Mesenchymal stem cell (in vitro differentiated cells and primary cell): ENCODE measurements around the gene BCAP31. TPM values are rescaled to one million over a fixed set of nuclear protein-coding genes. Genes with fewer than 3 reads are reported as not detected.

Experiments
- DNase-seq: peaks from one replicate; pipeline ENCODE4 v3.0.0-alpha.2; 2013
- H2AFZ ChIP-seq: one replicate; pipeline ENCODE4 v1.6.1; 2013; ENCODE audit warnings: low read depth, mild to moderate bottlenecking, control low read depth, inconsistent platforms, low read length, moderate library complexity
- H2AK5ac ChIP-seq: 2 replicates; pipeline ENCODE4 v1.6.1; 2013; ENCODE audit warnings: low read length, moderate library complexity, mild to moderate bottlenecking, inconsistent platforms; ENCODE audit not compliant: severe bottlenecking
- H2BK120ac ChIP-seq: one replicate; pipeline ENCODE4 v1.6.1; 2013; ENCODE audit warnings: low read depth, mild to moderate bottlenecking, inconsistent platforms, low read length, moderate library complexity
- H2BK12ac ChIP-seq, 2 experiments: one replicate each; pipeline ENCODE4 v1.6.1; 2013; ENCODE audit warnings: inconsistent platforms in 2 of 2, low read length in 2 of 2, mild to moderate bottlenecking in 2 of 2, moderate library complexity in 2 of 2, control low read depth in 1 of 2
- H2BK15ac ChIP-seq: one replicate; pipeline ENCODE4 v1.6.1; 2013; ENCODE audit warnings: mild to moderate bottlenecking, low read depth, inconsistent platforms; ENCODE audit not compliant: poor library complexity, severe bottlenecking
- H2BK5ac ChIP-seq: 2 replicates; pipeline ENCODE4 v1.6.1; 2013; ENCODE audit warnings: low read depth, mild to moderate bottlenecking, low read length, control low read depth, inconsistent platforms; ENCODE audit not compliant: poor library complexity, severe bottlenecking
- H3K14ac ChIP-seq, 2 experiments: one replicate each; pipeline ENCODE4 v1.6.1; 2013; ENCODE audit warnings: inconsistent platforms in 2 of 2, low read length in 2 of 2, control low read depth in 1 of 2, mild to moderate bottlenecking in 1 of 2, moderate library complexity in 1 of 2
- H3K18ac ChIP-seq, 2 experiments: one replicate each; pipeline ENCODE4 v1.6.1; 2013; ENCODE audit warnings: inconsistent platforms in 2 of 2, low read length in 2 of 2, control low read depth in 1 of 2, low read depth in 1 of 2, mild to moderate bottlenecking in 1 of 2
- H3K23ac ChIP-seq, 2 experiments: one replicate each; pipeline ENCODE4 v1.6.1; 2013; ENCODE audit warnings: inconsistent platforms in 2 of 2, low read length in 2 of 2, mild to moderate bottlenecking in 2 of 2, moderate library complexity in 2 of 2, control low read depth in 1 of 2
- H3K27ac ChIP-seq: 2 replicates; pipeline ENCODE4 v1.5.1; 2013; ENCODE audit warnings: mild to moderate bottlenecking, moderate library complexity, low read length, control low read depth, inconsistent platforms; ENCODE audit not compliant: poor library complexity, severe bottlenecking
- H3K27me3 ChIP-seq, 2 experiments: 2 replicates each; pipeline versions ENCODE4 v1.6.1 to v1.7.0; 2013; ENCODE audit warnings: low read length in 2 of 2, mild to moderate bottlenecking in 2 of 2, moderate library complexity in 2 of 2, control low read depth in 1 of 2, inconsistent platforms in 1 of 2; ENCODE audit not compliant: control insufficient read depth in 1 of 2, insufficient read depth in 1 of 2
- H3K36me3 ChIP-seq, 2 experiments: 2 replicates each; pipeline versions ENCODE4 v1.6.1 to v1.7.0; 2013; ENCODE audit warnings: low read length in 2 of 2, control low read depth in 1 of 2, inconsistent platforms in 1 of 2, low read depth in 1 of 2, mild to moderate bottlenecking in 1 of 2; ENCODE audit not compliant: insufficient read depth in 2 of 2, control insufficient read depth in 1 of 2
- H3K4ac ChIP-seq, 2 experiments: one replicate each; pipeline ENCODE4 v1.6.1; 2013; ENCODE audit warnings: inconsistent platforms in 2 of 2, low read length in 2 of 2, mild to moderate bottlenecking in 2 of 2, moderate library complexity in 2 of 2, control low read depth in 1 of 2, low read depth in 1 of 2
- H3K4me1 ChIP-seq: 2 replicates; pipeline ENCODE4 v1.6.1; 2013; ENCODE audit warnings: low read depth, low read length, control low read depth; ENCODE audit not compliant: control insufficient read depth, insufficient read depth
- H3K4me2 ChIP-seq: 2 replicates; pipeline ENCODE4 v1.6.1; 2013; ENCODE audit warnings: low read length, mild to moderate bottlenecking, inconsistent platforms; ENCODE audit not compliant: poor library complexity, severe bottlenecking
- H3K4me3 ChIP-seq, 2 experiments: 2 replicates each; pipeline versions ENCODE4 v1.5.1 to v1.7.0; 2013; ENCODE audit warnings: low read length in 2 of 2, mild to moderate bottlenecking in 2 of 2, control low read depth in 1 of 2, low read depth in 1 of 2; ENCODE audit not compliant: insufficient read depth in 1 of 2
- H3K79me1 ChIP-seq: replicated peaks from 2 replicates; pipeline ENCODE4 v1.6.1; 2013; ENCODE audit warnings: mild to moderate bottlenecking, control low read depth, low read length, inconsistent platforms; ENCODE audit not compliant: poor library complexity, severe bottlenecking
- H3K9ac ChIP-seq: 2 replicates; pipeline ENCODE4 v1.7.0; 2013; ENCODE audit warnings: mild to moderate bottlenecking, low read length, moderate library complexity
- H3K9me3 ChIP-seq: 2 replicates; pipeline ENCODE4 v1.7.0; 2013; ENCODE audit warnings: mild to moderate bottlenecking, low read length; ENCODE audit not compliant: control insufficient read depth
- H4K8ac ChIP-seq: one replicate; pipeline ENCODE4 v1.6.1; 2013; ENCODE audit warnings: inconsistent platforms, mild to moderate bottlenecking, low read length, moderate library complexity
- H4K91ac ChIP-seq: one replicate; pipeline ENCODE4 v1.6.1; 2013; ENCODE audit warnings: mild to moderate bottlenecking, low read length, inconsistent platforms
- WGBS: methylation state at CpG from one replicate; pipeline ENCODE4 v1.1.7; 2013; ENCODE audit warnings: mixed read lengths; 5-methylcytosine and 5-hydroxymethylcytosine counted together
- small RNA-seq: library from polyadenylated mRNA; stranded (forward); fragments of <200 nt; extraction: miRNeasy Mini kit (QIAGEN cat#:217004); gene quantifications from one replicate; pipeline ENCODE3, GENCODE V24; 2013; ENCODE audit warnings: low read depth

The BCAP31 gene

GRCh38 chrX:153650959-153651358, 73.2 kb downstream of the BCAP31 start:
- H2BK12ac ChIP-seq: no peak overlapping the region
- H3K79me1 ChIP-seq: no peaks in the 10 kb centered on the region
- 93% methylated on average over 8 of the region's 13 CpGs for WGBS
- H3K9ac ChIP-seq: no peak overlapping the region
- peaks cover 20% of the 10 kb centered on the region for H3K9me3 ChIP-seq
- DNase-seq: no peak
- no peak overlapping the region for H3K14ac ChIP-seq
- H3K27ac ChIP-seq: no peak overlapping the region
- no peak overlapping the region for H3K4me3 ChIP-seq
- H2BK5ac ChIP-seq: no peak overlapping the region
- H3K27me3 ChIP-seq: peaks cover 20 to 46% of the 10 kb centered on the region in 2 experiments
- no peak overlapping the region for H3K23ac ChIP-seq
- no peak overlapping the region for H2AFZ ChIP-seq
- H2AK5ac ChIP-seq: no peak overlapping the region
- H4K8ac ChIP-seq: no peak overlapping the region
- no peak overlapping the region for H4K91ac ChIP-seq
- no peak overlapping the region for H2BK120ac ChIP-seq
- no peaks in the 10 kb centered on the region for H3K36me3 ChIP-seq
- H3K4ac ChIP-seq: no peak overlapping the region
- H2BK15ac ChIP-seq: no peak overlapping the region
- H3K4me2 ChIP-seq: no peak overlapping the region
- peaks cover 11% of the 10 kb centered on the region for H3K4me1 ChIP-seq
- H3K18ac ChIP-seq: no peak overlapping the region

Small RNAs within 50 kb of the gene (small RNA-seq; reads per million reads assigned to genes)
- gene RN7SL687P: not detected
